WTC11 (cell line): ENCODE results near the gene SUV39H2.
"Not testable (repeated sequence)": the region's sequence is repeated elsewhere in the genome, so short reads cannot be mapped to it uniquely, and the experiment has no call there.

Source experiments
- CTCF ChIP-seq: fragments of 200-600 bp; IDR thresholded peaks from 2 replicates; pipeline ENCODE4 v1.8.0; 2022; ENCODE audit warnings: antibody characterized with exemption
- KAT7 ChIP-seq: sonication (generic); formaldehyde crosslinking; IDR thresholded peaks from 2 replicates; pipeline ENCODE4 v1.8.1; 2023; ENCODE audit warnings: missing genetic modification reagents, mild to moderate bottlenecking, borderline replicate concordance
- MYBL2 ChIP-seq: sonication (generic); formaldehyde crosslinking; IDR thresholded peaks from 2 replicates; pipeline ENCODE4 v1.8.1; 2023; ENCODE audit warnings: mild to moderate bottlenecking, moderate library complexity, missing genetic modification reagents
- ZNF317 ChIP-seq: sonication (generic); formaldehyde crosslinking; IDR thresholded peaks from 2 replicates; pipeline ENCODE4 v1.8.1; 2023; ENCODE audit warnings: low read depth, mild to moderate bottlenecking, moderate library complexity, missing genetic modification reagents, borderline replicate concordance
- TF ChIP-seq, protein P1 (sequence below): sonication (generic); formaldehyde crosslinking; IDR thresholded peaks from 2 replicates; pipeline ENCODE4 v1.8.1; 2023; ENCODE audit warnings: mild to moderate bottlenecking, missing genetic modification reagents, moderate library complexity
- TF ChIP-seq, protein P2 (sequence below): sonication (generic); formaldehyde crosslinking; conservative IDR thresholded peaks from 2 replicates; pipeline ENCODE4 v1.8.1; 2022; ENCODE audit warnings: mild to moderate bottlenecking, missing genetic modification reagents

DNA sequence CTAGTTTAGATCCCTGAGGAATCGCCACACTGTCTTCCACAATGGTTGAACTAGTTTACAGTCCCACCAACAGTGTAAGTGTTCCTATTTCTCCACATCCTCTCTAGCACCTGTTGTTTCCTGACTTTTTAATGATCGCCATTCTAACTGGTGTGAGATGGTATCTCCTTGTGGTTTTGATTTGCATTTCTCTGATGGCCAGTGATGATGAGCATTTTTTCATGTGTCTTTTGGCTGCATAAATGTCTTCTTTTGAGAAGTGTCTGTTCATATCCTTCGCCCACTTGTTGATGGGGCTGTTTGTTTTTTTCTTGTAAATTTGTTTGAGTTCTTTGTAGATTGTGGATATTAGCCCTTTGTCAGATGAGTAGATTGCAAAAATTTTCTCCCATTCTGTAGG is 13.8 kb upstream of the SUV39H2 start:
- TF ChIP-seq, protein P1, sequence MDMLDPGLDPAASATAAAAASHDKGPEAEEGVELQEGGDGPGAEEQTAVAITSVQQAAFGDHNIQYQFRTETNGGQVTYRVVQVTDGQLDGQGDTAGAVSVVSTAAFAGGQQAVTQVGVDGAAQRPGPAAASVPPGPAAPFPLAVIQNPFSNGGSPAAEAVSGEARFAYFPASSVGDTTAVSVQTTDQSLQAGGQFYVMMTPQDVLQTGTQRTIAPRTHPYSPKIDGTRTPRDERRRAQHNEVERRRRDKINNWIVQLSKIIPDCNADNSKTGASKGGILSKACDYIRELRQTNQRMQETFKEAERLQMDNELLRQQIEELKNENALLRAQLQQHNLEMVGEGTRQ = not testable (repeated sequence)
- TF ChIP-seq CTCF; MYBL2 (CRISPR knock-in tag); ZNF317 (CRISPR knock-in tag); KAT7 (CRISPR knock-in tag): not testable (repeated sequence)
- TF ChIP-seq, protein P2, sequence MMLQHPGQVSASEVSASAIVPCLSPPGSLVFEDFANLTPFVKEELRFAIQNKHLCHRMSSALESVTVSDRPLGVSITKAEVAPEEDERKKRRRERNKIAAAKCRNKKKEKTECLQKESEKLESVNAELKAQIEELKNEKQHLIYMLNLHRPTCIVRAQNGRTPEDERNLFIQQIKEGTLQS (CRISPR knock-in tag) = not testable (repeated sequence)
